GM18511 (cell line): ENCODE data around the gene CA10.

Experiments
- ATAC-seq: cut with Tn5 transposase; IDR thresholded peaks from one replicate; pipeline ENCODE4 v1.9.1; 2021; ENCODE audit warnings: mild to moderate bottlenecking, moderate library complexity; ENCODE audit not compliant: unreplicated experiment

CA10 gene

GRCh38 chr17:52147872-52148271, 10.6 kb downstream of the CA10 start:
- peak; percentile 83 for ATAC-seq

- no peak for ATAC-seq
Measured at GRCh38 chr17:52147431-52147830, 11.1 kb downstream of the CA10 start.

GRCh38 chr17:52145476-52145875, 13.0 kb downstream of the CA10 start:
- ATAC-seq: no peak

GRCh38 chr17:52143542-52143941, 15.0 kb downstream of the CA10 start:
- ATAC-seq: no peak

GRCh38 chr17:52140601-52141000, 17.9 kb downstream of the CA10 start:
- no peak for ATAC-seq

GRCh38 chr17:52138752-52139151, 19.8 kb downstream of the CA10 start:
- ATAC-seq: no peak

- ATAC-seq: no peak
Measured at GRCh38 chr17:52138350-52138749, 20.2 kb downstream of the CA10 start.

- no peak for ATAC-seq
Measured at GRCh38 chr17:52136166-52136565, 22.3 kb downstream of the CA10 start.

GRCh38 chr17:52134641-52135040, 23.9 kb downstream of the CA10 start:
- no peak for ATAC-seq

- no peak for ATAC-seq
Measured at GRCh38 chr17:52128721-52129120, 29.8 kb downstream of the CA10 start.

- ATAC-seq: no peak
Measured at GRCh38 chr17:52124993-52125392, 33.5 kb downstream of the CA10 start.

GRCh38 chr17:52124561-52124960, 34.0 kb downstream of the CA10 start:
- no peak for ATAC-seq

- ATAC-seq: no peak
Measured at GRCh38 chr17:52120465-52120864, 38.0 kb downstream of the CA10 start.

- no peak for ATAC-seq
Measured at GRCh38 chr17:52110923-52111581, 47.5 kb downstream of the CA10 start.

GRCh38 chr17:52106638-52107261, 51.8 kb downstream of the CA10 start:
- ATAC-seq: peak; percentile 52

- ATAC-seq: no peak
Measured at GRCh38 chr17:52106072-52106471, 52.4 kb downstream of the CA10 start.

GRCh38 chr17:52105591-52105990, 52.9 kb downstream of the CA10 start:
- ATAC-seq: no peak

GRCh38 chr17:52096056-52096455, 62.5 kb downstream of the CA10 start:
- no peak for ATAC-seq

GRCh38 chr17:52084176-52084575, 74.3 kb downstream of the CA10 start:
- ATAC-seq: no peak

- no peak for ATAC-seq
Measured at GRCh38 chr17:52079496-52079895, 79.0 kb downstream of the CA10 start.

- ATAC-seq: no peak
Measured at GRCh38 chr17:52071712-52072111, 86.8 kb downstream of the CA10 start.

GRCh38 chr17:52064791-52065211, 93.7 kb downstream of the CA10 start:
- no peak for ATAC-seq

GRCh38 chr17:52049496-52049895, 109.0 kb downstream of the CA10 start:
- no peak for ATAC-seq
